ACC112 (cell line): ENCODE results near the gene ZMPSTE24.
A peak's percentile ranks its signal among the peaks of the same experiment; 100 is the strongest.

Source experiments
- H2AFZ ChIP-seq: fragments of 200-600 bp; sonication (generic); one replicate; pipeline ENCODE4 v1.6.0; 2017; ENCODE audit warnings: antibody characterized with exemption, low read length; ENCODE audit not compliant: unreplicated experiment
- H3K27ac ChIP-seq: fragments of 200-600 bp; sonication (generic); 2 replicates; pipeline ENCODE4 v1.5.1; 2014; ENCODE audit warnings: low read depth, mild to moderate bottlenecking, antibody characterized with exemption, low read length, moderate library complexity
- H3K27me3 ChIP-seq: fragments of 200-600 bp; sonication (generic); 2 replicates; pipeline ENCODE4 v1.6.1; 2014; ENCODE audit warnings: mild to moderate bottlenecking, antibody characterized with exemption, low read length, moderate library complexity, mixed read lengths; ENCODE audit not compliant: insufficient read depth
- H3K36me3 ChIP-seq: fragments of 200-600 bp; sonication (generic); 2 replicates; pipeline ENCODE4 v1.6.1; 2016; ENCODE audit warnings: mild to moderate bottlenecking, antibody characterized with exemption, low read length, moderate library complexity, mixed read lengths; ENCODE audit not compliant: insufficient read depth
- H3K4me1 ChIP-seq: fragments of 200-600 bp; sonication (generic); one replicate; pipeline ENCODE4 v1.6.1; 2016; ENCODE audit warnings: low read length, mixed read lengths; ENCODE audit not compliant: insufficient read depth, unreplicated experiment, control insufficient read depth
- H3K4me3 ChIP-seq: fragments of 200-600 bp; sonication (generic); 2 replicates; pipeline ENCODE4 v1.5.1; 2014; ENCODE audit warnings: mild to moderate bottlenecking, low read depth, low read length
- H3K79me2 ChIP-seq: fragments of 200-600 bp; sonication (generic); one replicate; pipeline ENCODE4 v1.6.0; 2016; ENCODE audit warnings: low read length; ENCODE audit not compliant: control insufficient read depth, unreplicated experiment, insufficient read depth

Gene ZMPSTE24

GRCh38 chr1:40241362-40241761, 16.7 kb upstream of the ZMPSTE24 start:
- Histone ChIP-seq H3K4me1 (peaks cover 55% of the 10 kb centered on the region), H3K79me2 (no peaks in the 10 kb centered on the region), H3K36me3 (peaks cover 26% of the 10 kb centered on the region), H3K27me3 (no peaks in the 10 kb centered on the region), H3K27ac (peak overlapping the region; percentile 83), H2AFZ (no peak overlapping the region), H3K4me3 (peak overlapping the region; percentile 4; the same call in 1 of the 2 replicates)

- Histone ChIP-seq H2AFZ (no peak overlapping the region), H3K36me3 (peaks cover 8% of the 10 kb centered on the region), H3K4me3 (no peak overlapping the region), H3K4me1 (peaks cover 50% of the 10 kb centered on the region), H3K27me3 (no peaks in the 10 kb centered on the region), H3K27ac (peak overlapping the region; percentile 83), H3K79me2 (no peaks in the 10 kb centered on the region)
Measured at GRCh38 chr1:40243351-40243750, 14.7 kb upstream of the ZMPSTE24 start.

DNA sequence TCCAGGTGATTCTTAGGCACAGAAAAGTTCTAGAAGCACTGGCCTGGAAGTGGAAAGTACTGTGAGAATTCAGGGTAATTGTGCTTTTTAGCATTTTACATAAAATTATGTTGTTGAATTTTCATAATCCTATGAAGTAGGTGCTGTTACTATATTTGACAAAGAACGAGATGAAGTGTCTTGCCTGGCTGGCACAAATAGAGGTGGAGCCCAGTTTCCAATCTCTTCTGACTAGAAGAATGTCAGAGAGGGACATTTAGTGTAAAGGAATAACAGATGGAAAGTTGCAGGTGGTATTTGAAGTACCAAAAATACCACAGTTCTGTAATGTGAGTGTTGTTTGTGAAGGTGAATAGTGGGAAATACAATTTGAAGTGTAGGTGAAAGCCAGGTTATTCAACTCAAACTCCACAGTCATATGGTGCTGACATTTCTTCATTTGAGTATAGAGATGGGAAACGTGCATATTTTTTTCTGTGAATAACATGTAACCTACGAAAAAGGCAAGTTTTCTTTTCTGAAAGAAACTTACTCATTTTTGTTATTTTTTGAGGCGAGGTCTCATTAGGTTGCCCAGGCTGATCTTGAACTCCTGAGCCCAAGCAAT, 13.8 kb upstream of the ZMPSTE24 start:
- Histone ChIP-seq H3K4me1 (peaks cover 45% of the 10 kb centered on the region), H3K27me3 (no peaks in the 10 kb centered on the region), H2AFZ (no peak overlapping the region), H3K27ac (peak overlapping the region; percentile 83), H3K79me2 (no peaks in the 10 kb centered on the region), H3K36me3 (no peaks in the 10 kb centered on the region), H3K4me3 (no peak overlapping the region)

GRCh38 chr1:40245686-40246085, 12.3 kb upstream of the ZMPSTE24 start:
- Histone ChIP-seq H3K27ac (no peak overlapping the region), H2AFZ (no peak overlapping the region), H3K4me1 (peaks cover 43% of the 10 kb centered on the region), H3K4me3 (no peak overlapping the region), H3K79me2 (no peaks in the 10 kb centered on the region), H3K36me3 (no peaks in the 10 kb centered on the region), H3K27me3 (no peaks in the 10 kb centered on the region)

- Histone ChIP-seq H3K4me3 (no peak within 1 kb of the TSS), H3K36me3 (no peaks in the 10 kb centered on the region), H3K4me1 (peaks cover 29% of the 10 kb centered on the region), H3K79me2 (no peaks in the 10 kb centered on the region), H3K27me3 (no peaks in the 10 kb centered on the region), H2AFZ (no peak within 1 kb of the TSS), H3K27ac (no peak within 1 kb of the TSS)
Measured at GRCh38 chr1:40247655-40248054, 10.4 kb upstream of the ZMPSTE24 start, which contains the start of gene TMCO2. Gene TMCO2, plus strand, starts transcription at chr1:40247937. Its CDS starts 57 bp downstream, at chr1:40247994.

DNA sequence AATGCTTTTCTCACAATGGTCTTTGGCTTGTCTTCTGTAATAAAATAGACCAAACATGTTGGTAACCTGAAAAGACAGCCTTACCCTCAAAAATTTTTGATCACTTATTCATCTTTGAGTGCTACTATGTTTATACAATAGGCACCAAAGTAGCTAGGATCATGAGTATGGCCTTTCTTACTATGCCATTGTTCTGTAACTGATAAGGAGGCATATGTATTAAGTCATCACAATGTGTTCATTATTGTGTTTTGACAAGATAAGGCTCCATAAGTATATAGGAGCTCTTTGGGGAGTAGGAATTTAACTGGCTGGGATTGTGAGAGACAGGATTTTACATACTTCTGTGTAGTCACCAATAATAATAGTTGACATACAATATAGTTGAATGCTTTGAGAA, 9.6 kb upstream of the ZMPSTE24 start:
- Histone ChIP-seq H3K27me3 (no peaks in the 10 kb centered on the region), H3K4me1 (peaks cover 22% of the 10 kb centered on the region), H3K36me3 (no peaks in the 10 kb centered on the region), H2AFZ (no peak overlapping the region), H3K79me2 (no peaks in the 10 kb centered on the region), H3K4me3 (no peak overlapping the region), H3K27ac (no peak overlapping the region)

DNA sequence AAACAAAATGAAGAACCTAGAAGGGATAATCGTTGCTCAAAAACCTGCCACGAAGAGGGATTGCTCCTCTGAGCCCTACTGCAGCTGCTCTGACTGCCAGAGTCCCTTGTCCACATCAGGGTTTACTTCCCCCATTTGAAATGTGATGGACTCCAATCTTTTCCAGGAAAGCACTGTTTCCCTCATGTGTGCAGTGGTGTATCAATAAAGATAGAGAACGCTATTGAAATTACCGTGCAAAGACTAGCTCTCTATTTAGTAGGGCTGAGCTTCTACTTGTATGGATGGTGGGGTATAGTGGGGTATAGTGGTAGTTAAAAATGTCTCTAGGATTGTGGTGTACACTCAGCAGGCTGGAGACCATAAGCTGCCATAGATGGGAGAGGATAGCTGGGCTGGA, 6.6 kb upstream of the ZMPSTE24 start:
- no peak overlapping the region for H2AFZ ChIP-seq

GRCh38 chr1:40252601-40253000, 5.4 kb upstream of the ZMPSTE24 start:
- no peak overlapping the region for H3K27ac ChIP-seq
- H3K4me3 ChIP-seq: no peak overlapping the region
- H3K27me3 ChIP-seq: no peaks in the 10 kb centered on the region
- peaks cover 28% of the 10 kb centered on the region for H3K79me2 ChIP-seq
- no peak overlapping the region for H2AFZ ChIP-seq
- H3K36me3 ChIP-seq: no peaks in the 10 kb centered on the region
- peaks cover 10% of the 10 kb centered on the region for H3K4me1 ChIP-seq

More for the DNA sequence above, 6.6 kb upstream of the ZMPSTE24 start:
- Histone ChIP-seq H3K36me3 (no peaks in the 10 kb centered on the region), H3K27me3 (no peaks in the 10 kb centered on the region), H3K27ac (no peak overlapping the region), H3K4me1 (peaks cover 8% of the 10 kb centered on the region), H3K4me3 (no peak overlapping the region), H3K79me2 (peaks cover 18% of the 10 kb centered on the region)

DNA sequence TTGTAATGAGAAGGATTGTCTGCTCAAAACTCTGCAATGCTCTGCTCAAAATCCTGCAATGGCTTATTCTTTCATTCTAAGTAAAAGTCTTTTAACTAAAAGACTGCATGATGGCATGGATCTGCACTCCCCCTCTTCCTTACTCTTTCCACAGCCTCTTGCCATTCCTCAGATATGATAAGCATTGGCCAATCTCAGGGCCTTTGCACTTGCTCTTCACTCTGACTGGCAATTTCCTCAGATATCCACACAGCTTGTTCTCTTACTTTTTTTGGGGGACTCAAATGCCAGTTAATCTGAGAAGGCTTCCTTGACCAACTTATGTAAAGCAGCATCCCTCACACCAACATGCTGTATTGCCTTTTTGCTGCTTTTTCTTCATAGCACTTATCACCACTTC, 2.8 kb upstream of the ZMPSTE24 start:
- H3K27ac ChIP-seq: no peak overlapping the region
- no peak overlapping the region for H3K4me3 ChIP-seq
- no peaks in the 10 kb centered on the region for H3K27me3 ChIP-seq
- peaks cover 18% of the 10 kb centered on the region for H3K4me1 ChIP-seq
- peaks cover 47% of the 10 kb centered on the region for H3K79me2 ChIP-seq
- no peak overlapping the region for H2AFZ ChIP-seq
- peaks cover 1% of the 10 kb centered on the region; the same call in 1 of the 2 replicates for H3K36me3 ChIP-seq

- peak overlapping the region; percentile 97 for H3K27ac ChIP-seq
- H3K4me3 ChIP-seq: peak overlapping the region; percentile 90
- H2AFZ ChIP-seq: peak overlapping the region; percentile 96
- peaks cover 22% of the 10 kb centered on the region for H3K4me1 ChIP-seq
- peaks cover 56% of the 10 kb centered on the region for H3K79me2 ChIP-seq
- peaks cover 12% of the 10 kb centered on the region for H3K36me3 ChIP-seq
- H3K27me3 ChIP-seq: no peaks in the 10 kb centered on the region
Measured at GRCh38 chr1:40256401-40257084, 1.5 kb upstream of the ZMPSTE24 start.

- peak overlapping the region; percentile 90 for H3K4me3 ChIP-seq
- H2AFZ ChIP-seq: peak overlapping the region; percentile 96
- peaks cover 17% of the 10 kb centered on the region for H3K36me3 ChIP-seq
- H3K27me3 ChIP-seq: no peaks in the 10 kb centered on the region
- peak overlapping the region; percentile 97 for H3K27ac ChIP-seq
- H3K4me1 ChIP-seq: peaks cover 22% of the 10 kb centered on the region
- peaks cover 56% of the 10 kb centered on the region for H3K79me2 ChIP-seq
Measured at GRCh38 chr1:40257313-40257687, 736 bp upstream of the ZMPSTE24 start.
